Activated naive CD4-positive, alpha-beta T cell treated with anti-CD3 and anti-CD28 coated beads, Interleukin-2, amount 10 ng/mL, durations not matched to agents 7 days and 5 days (primary cell): ENCODE measurements around the gene RHBDD1.

Experiments used
- CTCF ChIA-PET: fragments of 350-600 bp; sonication (Branson Sonifier 250); formaldehyde crosslinking; loops from one replicate; lab custom pipeline; 2021; ENCODE audit warnings: antibody characterized with exemption; lab: Charles Lee
- DNase-seq: peaks from one replicate; pipeline ENCODE4 v3.0.0-alpha.2; 2020
- H3K27ac Mint-ChIP-seq: one replicate; pipeline ENCODE4 v1.8.0; 2021; ENCODE audit warnings: mild to moderate bottlenecking, moderate library complexity, mixed read lengths
- H3K27me3 Mint-ChIP-seq: one replicate; pipeline ENCODE4 v1.8.0; 2021; ENCODE audit warnings: mild to moderate bottlenecking, mixed read lengths
- H3K36me3 Mint-ChIP-seq: one replicate; pipeline ENCODE4 v1.8.0; 2021; ENCODE audit warnings: mixed read lengths
- H3K4me1 Mint-ChIP-seq: one replicate; pipeline ENCODE4 v1.8.0; 2021; ENCODE audit warnings: mixed read lengths
- H3K4me3 Mint-ChIP-seq: one replicate; pipeline ENCODE4 v1.8.0; 2021; ENCODE audit warnings: mild to moderate bottlenecking, moderate library complexity, mixed read lengths
- H3K9me3 Mint-ChIP-seq: one replicate; pipeline ENCODE4 v1.8.0; 2021; ENCODE audit warnings: mixed read lengths

The RHBDD1 gene

GRCh38 chr2:226910384-226910783 lies 74.5 kb downstream of the RHBDD1 start:
- H3K27ac Mint-ChIP-seq: no peak overlapping the region
- H3K36me3 Mint-ChIP-seq: peaks cover 6% of the 10 kb centered on the region
- no peaks in the 10 kb centered on the region for H3K27me3 Mint-ChIP-seq
- DNase-seq: no peak
- H3K4me1 Mint-ChIP-seq: peaks cover 17% of the 10 kb centered on the region
- H3K4me3 Mint-ChIP-seq: no peak overlapping the region
- H3K9me3 Mint-ChIP-seq: no peaks in the 10 kb centered on the region
- CTCF ChIA-PET: no interaction called here

GRCh38 chr2:226911932-226912331 lies 76.1 kb downstream of the RHBDD1 start:
- no peak overlapping the region for H3K4me3 Mint-ChIP-seq
- no peaks in the 10 kb centered on the region for H3K9me3 Mint-ChIP-seq
- H3K27ac Mint-ChIP-seq: no peak overlapping the region
- H3K27me3 Mint-ChIP-seq: no peaks in the 10 kb centered on the region
- DNase-seq: no peak
- peaks cover 3% of the 10 kb centered on the region for H3K36me3 Mint-ChIP-seq
- peaks cover 7% of the 10 kb centered on the region for H3K4me1 Mint-ChIP-seq
- CTCF ChIA-PET: interaction anchor here (1.3 kb wide), 1 partner anchor 77 kb away, joined by 3 read pairs; the partner anchor contains the start of gene RHBDD1

GRCh38 chr2:226913641-226914040 lies 77.8 kb downstream of the RHBDD1 start:
- peaks cover 6% of the 10 kb centered on the region for H3K4me1 Mint-ChIP-seq
- CTCF ChIA-PET: interaction anchor here (1.2 kb wide), 1 partner anchor 65 kb away, joined by 3 read pairs; no protein-coding TSS in a partner anchor
- H3K27ac Mint-ChIP-seq: no peak overlapping the region
- DNase-seq: no peak
- H3K27me3 Mint-ChIP-seq: no peaks in the 10 kb centered on the region
- H3K9me3 Mint-ChIP-seq: no peaks in the 10 kb centered on the region
- H3K36me3 Mint-ChIP-seq: peaks cover 3% of the 10 kb centered on the region
- H3K4me3 Mint-ChIP-seq: no peak overlapping the region

GRCh38 chr2:226915846-226916360 lies 80.0 kb downstream of the RHBDD1 start:
- peaks cover 3% of the 10 kb centered on the region for H3K36me3 Mint-ChIP-seq
- no peaks in the 10 kb centered on the region for H3K27me3 Mint-ChIP-seq
- no peak overlapping the region for H3K4me3 Mint-ChIP-seq
- no peaks in the 10 kb centered on the region for H3K9me3 Mint-ChIP-seq
- H3K27ac Mint-ChIP-seq: no peak overlapping the region
- DNase-seq: no peak
- CTCF ChIA-PET: no interaction called here
- H3K4me1 Mint-ChIP-seq: peaks cover 6% of the 10 kb centered on the region

GRCh38 chr2:226916669-226917068 lies 80.8 kb downstream of the RHBDD1 start:
- no peak for DNase-seq
- Mint-ChIP-seq H3K27ac (no peak overlapping the region), H3K4me1 (peaks cover 6% of the 10 kb centered on the region), H3K9me3 (no peaks in the 10 kb centered on the region), H3K27me3 (no peaks in the 10 kb centered on the region), H3K4me3 (no peak overlapping the region), H3K36me3 (peaks cover 8% of the 10 kb centered on the region)
- CTCF ChIA-PET: no interaction called here

- H3K9me3 Mint-ChIP-seq: peaks cover 6% of the 10 kb centered on the region
- no peaks in the 10 kb centered on the region for H3K27me3 Mint-ChIP-seq
- H3K27ac Mint-ChIP-seq: no peak overlapping the region
- no peak overlapping the region for H3K4me3 Mint-ChIP-seq
- H3K36me3 Mint-ChIP-seq: peaks cover 2% of the 10 kb centered on the region
- CTCF ChIA-PET: no interaction called here
- no peaks in the 10 kb centered on the region for H3K4me1 Mint-ChIP-seq
- no peak for DNase-seq
These were observed 96.6 kb downstream of the RHBDD1 start for GRCh38 chr2:226932443-226932842.

GRCh38 chr2:226934546-226935201 lies 98.8 kb downstream of the RHBDD1 start:
- H3K36me3 Mint-ChIP-seq: peaks cover 7% of the 10 kb centered on the region
- no peaks in the 10 kb centered on the region for H3K9me3 Mint-ChIP-seq
- no peak overlapping the region for H3K4me3 Mint-ChIP-seq
- DNase-seq: no peak
- H3K27ac Mint-ChIP-seq: no peak overlapping the region
- no peaks in the 10 kb centered on the region for H3K4me1 Mint-ChIP-seq
- CTCF ChIA-PET: interaction anchor here (0.6 kb wide), 1 partner anchor 406 kb away, joined by 3 read pairs; no protein-coding TSS in a partner anchor
- H3K27me3 Mint-ChIP-seq: no peaks in the 10 kb centered on the region

GRCh38 chr2:226943862-226944620 lies 108.2 kb downstream of the RHBDD1 start:
- Mint-ChIP-seq H3K4me3 (no peak overlapping the region), H3K36me3 (peaks cover 12% of the 10 kb centered on the region), H3K9me3 (peaks cover 7% of the 10 kb centered on the region), H3K4me1 (no peaks in the 10 kb centered on the region), H3K27ac (no peak overlapping the region), H3K27me3 (no peaks in the 10 kb centered on the region)
- CTCF ChIA-PET: no interaction called here
- no peak for DNase-seq

- no peaks in the 10 kb centered on the region for H3K27me3 Mint-ChIP-seq
- H3K27ac Mint-ChIP-seq: no peak overlapping the region
- peaks cover 16% of the 10 kb centered on the region for H3K4me1 Mint-ChIP-seq
- H3K4me3 Mint-ChIP-seq: no peak overlapping the region
- no peak for DNase-seq
- CTCF ChIA-PET: no interaction called here
- peaks cover 12% of the 10 kb centered on the region for H3K36me3 Mint-ChIP-seq
- H3K9me3 Mint-ChIP-seq: peaks cover 9% of the 10 kb centered on the region
These were observed 117.4 kb downstream of the RHBDD1 start for GRCh38 chr2:226953206-226953605.

GRCh38 chr2:226953826-226954225 lies 118.0 kb downstream of the RHBDD1 start:
- CTCF ChIA-PET: no interaction called here
- Mint-ChIP-seq H3K4me1 (peaks cover 16% of the 10 kb centered on the region), H3K4me3 (no peak overlapping the region), H3K27ac (peak overlapping the region; percentile 76), H3K27me3 (no peaks in the 10 kb centered on the region), H3K9me3 (peaks cover 9% of the 10 kb centered on the region), H3K36me3 (peaks cover 12% of the 10 kb centered on the region)
- DNase-seq: peak; percentile 28

- no peak overlapping the region for H3K27ac Mint-ChIP-seq
- CTCF ChIA-PET: no interaction called here
- no peak overlapping the region for H3K4me3 Mint-ChIP-seq
- peaks cover 11% of the 10 kb centered on the region for H3K9me3 Mint-ChIP-seq
- no peak for DNase-seq
- H3K4me1 Mint-ChIP-seq: peaks cover 16% of the 10 kb centered on the region
- no peaks in the 10 kb centered on the region for H3K27me3 Mint-ChIP-seq
- peaks cover 11% of the 10 kb centered on the region for H3K36me3 Mint-ChIP-seq
These were observed 120.8 kb downstream of the RHBDD1 start for GRCh38 chr2:226956659-226957058.

GRCh38 chr2:226959418-226959817 lies 123.6 kb downstream of the RHBDD1 start:
- Mint-ChIP-seq H3K27ac (no peak overlapping the region), H3K27me3 (no peaks in the 10 kb centered on the region), H3K4me1 (peaks cover 2% of the 10 kb centered on the region), H3K4me3 (no peak overlapping the region), H3K9me3 (peaks cover 7% of the 10 kb centered on the region), H3K36me3 (peaks cover 7% of the 10 kb centered on the region)
- CTCF ChIA-PET: no interaction called here
- no peak for DNase-seq

GRCh38 chr2:226962176-226962773 lies 126.4 kb downstream of the RHBDD1 start:
- no peaks in the 10 kb centered on the region for H3K4me1 Mint-ChIP-seq
- peaks cover 3% of the 10 kb centered on the region for H3K9me3 Mint-ChIP-seq
- no peak overlapping the region for H3K4me3 Mint-ChIP-seq
- H3K36me3 Mint-ChIP-seq: peaks cover 2% of the 10 kb centered on the region
- H3K27ac Mint-ChIP-seq: no peak overlapping the region
- CTCF ChIA-PET: no interaction called here
- no peak for DNase-seq
- H3K27me3 Mint-ChIP-seq: no peaks in the 10 kb centered on the region

- Mint-ChIP-seq H3K4me3 (no peak overlapping the region), H3K27me3 (no peaks in the 10 kb centered on the region), H3K27ac (no peak overlapping the region), H3K36me3 (peaks cover 2% of the 10 kb centered on the region), H3K9me3 (peaks cover 3% of the 10 kb centered on the region), H3K4me1 (no peaks in the 10 kb centered on the region)
- no peak for DNase-seq
- CTCF ChIA-PET: no interaction called here
These were observed 127.7 kb downstream of the RHBDD1 start for GRCh38 chr2:226963528-226963927.
